ENCODE data around the gene NRP1. TPM values are rescaled to one million over a fixed set of nuclear protein-coding genes. Genes with fewer than 3 reads are reported as not detected.
"Not testable (repeated sequence)": the region's sequence is repeated elsewhere in the genome, so short reads cannot be mapped to it uniquely, and the experiment has no call there.

The NRP1 gene
- total RNA-seq, 1 donor from 2014 or later = 486 TPM

GRCh38 chr10:33141251-33141650, 193.2 kb downstream of the NRP1 start:
- no peak for DNase-seq (ENCODE audit: low spot score)
- no peak for TF ChIP-seq CTCF (IDR thresholded peaks at IDR 0.05; ENCODE audit: unreplicated experiment)
- peaks cover 5% of the 10 kb centered on the region for H3K27me3 Mint-ChIP-seq (ENCODE audit: unreplicated experiment)
- H3K36me3 Mint-ChIP-seq (ENCODE audit: low read depth, unreplicated experiment) = no peaks in the 10 kb centered on the region
- H3K4me3 Mint-ChIP-seq (ENCODE audit: unreplicated experiment) = no peak overlapping the region
- H3K27ac Mint-ChIP-seq (ENCODE audit: unreplicated experiment) = no peak overlapping the region
- H3K4me1 Mint-ChIP-seq (ENCODE audit: unreplicated experiment) = no peaks in the 10 kb centered on the region
- no peaks in the 10 kb centered on the region for H3K9me3 Mint-ChIP-seq (ENCODE audit: unreplicated experiment)

- H3K4me3 Mint-ChIP-seq (ENCODE audit: unreplicated experiment) = no peak overlapping the region
- H3K36me3 Mint-ChIP-seq (ENCODE audit: low read depth, unreplicated experiment) = no peaks in the 10 kb centered on the region
- H3K27ac Mint-ChIP-seq (ENCODE audit: unreplicated experiment) = no peak overlapping the region
- no peaks in the 10 kb centered on the region for H3K9me3 Mint-ChIP-seq (ENCODE audit: unreplicated experiment)
- no peaks in the 10 kb centered on the region for H3K4me1 Mint-ChIP-seq (ENCODE audit: unreplicated experiment)
- peaks cover 6% of the 10 kb centered on the region for H3K27me3 Mint-ChIP-seq (ENCODE audit: unreplicated experiment)
- TF ChIP-seq CTCF (IDR thresholded peaks at IDR 0.05; ENCODE audit: unreplicated experiment) = no peak
- no peak for DNase-seq (ENCODE audit: low spot score)
Observed at GRCh38 chr10:33139181-33139646, 195.3 kb downstream of the NRP1 start.

- DNase-seq (ENCODE audit: low spot score); H3K27ac Mint-ChIP-seq (ENCODE audit: unreplicated experiment); H3K27me3 Mint-ChIP-seq (ENCODE audit: unreplicated experiment); H3K9me3 Mint-ChIP-seq (ENCODE audit: unreplicated experiment); H3K36me3 Mint-ChIP-seq (ENCODE audit: low read depth, unreplicated experiment); H3K4me1 Mint-ChIP-seq (ENCODE audit: unreplicated experiment); H3K4me3 Mint-ChIP-seq (ENCODE audit: unreplicated experiment): not testable (repeated sequence)
Observed at GRCh38 chr10:33138686-33139085, 195.8 kb downstream of the NRP1 start.

- H3K27ac Mint-ChIP-seq (ENCODE audit: unreplicated experiment) = no peak overlapping the region
- H3K4me1 Mint-ChIP-seq (ENCODE audit: unreplicated experiment) = no peaks in the 10 kb centered on the region
- no peaks in the 10 kb centered on the region for H3K36me3 Mint-ChIP-seq (ENCODE audit: low read depth, unreplicated experiment)
- H3K27me3 Mint-ChIP-seq (ENCODE audit: unreplicated experiment) = peaks cover 6% of the 10 kb centered on the region
- no peak for DNase-seq (ENCODE audit: low spot score)
- no peak for TF ChIP-seq CTCF (IDR thresholded peaks at IDR 0.05; ENCODE audit: unreplicated experiment)
- no peaks in the 10 kb centered on the region for H3K9me3 Mint-ChIP-seq (ENCODE audit: unreplicated experiment)
- no peak overlapping the region for H3K4me3 Mint-ChIP-seq (ENCODE audit: unreplicated experiment)
Observed at GRCh38 chr10:33137356-33138005, 197.0 kb downstream of the NRP1 start.

- Mint-ChIP-seq H3K36me3 (ENCODE audit: low read depth, unreplicated experiment) (no peaks in the 10 kb centered on the region), H3K4me3 (ENCODE audit: unreplicated experiment) (no peak overlapping the region), H3K27me3 (ENCODE audit: unreplicated experiment) (peaks cover 6% of the 10 kb centered on the region), H3K4me1 (ENCODE audit: unreplicated experiment) (no peaks in the 10 kb centered on the region), H3K27ac (ENCODE audit: unreplicated experiment) (no peak overlapping the region), H3K9me3 (ENCODE audit: unreplicated experiment) (no peaks in the 10 kb centered on the region)
- TF ChIP-seq CTCF (IDR thresholded peaks at IDR 0.05; ENCODE audit: unreplicated experiment) = no peak
- DNase-seq (ENCODE audit: low spot score) = no peak
Observed at GRCh38 chr10:33136781-33137180, 197.7 kb downstream of the NRP1 start.
